Activated naive CD8-positive, alpha-beta T cell treated with anti-CD3 and anti-CD28 coated beads, Interleukin-2, amount 50 U/mL, for 24 hours (primary cell): ENCODE results near the gene ZBTB34.

Experiments
- ATAC-seq: fragments of 150-1000 bp; cut with Tn5 transposase; one replicate; pipeline ENCODE4 v1.10.0; 2021
- DNase-seq: peaks from one replicate; pipeline ENCODE4 v3.0.0; 2021
- H3K27ac Mint-ChIP-seq: one replicate; pipeline ENCODE4 v1.8.0; 2021; ENCODE audit warnings: mild to moderate bottlenecking, mixed read lengths
- H3K27me3 Mint-ChIP-seq: one replicate; pipeline ENCODE4 v1.8.0; 2021; ENCODE audit warnings: mixed read lengths
- H3K36me3 Mint-ChIP-seq: one replicate; pipeline ENCODE4 v1.8.0; 2021; ENCODE audit warnings: low read depth, mixed read lengths
- H3K4me1 Mint-ChIP-seq: one replicate; pipeline ENCODE4 v1.8.0; 2021; ENCODE audit warnings: mixed read lengths
- H3K4me3 Mint-ChIP-seq: one replicate; pipeline ENCODE4 v1.8.0; 2021; ENCODE audit warnings: mild to moderate bottlenecking, moderate library complexity, mixed read lengths
- H3K9me3 Mint-ChIP-seq: one replicate; pipeline ENCODE4 v1.8.0; 2021; ENCODE audit warnings: mixed read lengths

ZBTB34 gene

GRCh38 chr9:126834672-126835071, 25.8 kb upstream of the ZBTB34 start:
- ATAC-seq (no peak), DNase-seq (no peak)
- Mint-ChIP-seq H3K4me3 (no peak overlapping the region), H3K27ac (peak overlapping the region; percentile 39), H3K36me3 (peaks cover 45% of the 10 kb centered on the region), H3K4me1 (peaks cover 40% of the 10 kb centered on the region), H3K9me3 (no peaks in the 10 kb centered on the region), H3K27me3 (no peaks in the 10 kb centered on the region)

- peaks cover 43% of the 10 kb centered on the region for H3K36me3 Mint-ChIP-seq
- H3K27ac Mint-ChIP-seq, result no peak overlapping the region
- H3K27me3 Mint-ChIP-seq, result no peaks in the 10 kb centered on the region
- ATAC-seq (no peak), DNase-seq (no peak)
- no peak overlapping the region for H3K4me3 Mint-ChIP-seq
- H3K4me1 Mint-ChIP-seq, result peaks cover 38% of the 10 kb centered on the region
- H3K9me3 Mint-ChIP-seq, result no peaks in the 10 kb centered on the region
These were observed 24.2 kb upstream of the ZBTB34 start for GRCh38 chr9:126836216-126836615.

GRCh38 chr9:126838055-126838811, 22.2 kb upstream of the ZBTB34 start:
- Mint-ChIP-seq H3K27me3 (no peaks in the 10 kb centered on the region), H3K27ac (no peak overlapping the region), H3K9me3 (no peaks in the 10 kb centered on the region), H3K4me1 (peaks cover 40% of the 10 kb centered on the region), H3K4me3 (no peak overlapping the region), H3K36me3 (peaks cover 32% of the 10 kb centered on the region)
- DNase-seq (no peak), ATAC-seq (peak; percentile 27)

- Mint-ChIP-seq H3K27me3 (no peaks in the 10 kb centered on the region), H3K4me1 (peaks cover 45% of the 10 kb centered on the region), H3K9me3 (no peaks in the 10 kb centered on the region), H3K4me3 (no peak overlapping the region), H3K27ac (no peak overlapping the region), H3K36me3 (peaks cover 27% of the 10 kb centered on the region)
- ATAC-seq, result peak; percentile 25
- no peak for DNase-seq
These were observed 21.5 kb upstream of the ZBTB34 start for GRCh38 chr9:126838895-126839294.

GRCh38 chr9:126839301-126839700, 21.1 kb upstream of the ZBTB34 start:
- Mint-ChIP-seq H3K4me1 (peaks cover 48% of the 10 kb centered on the region), H3K4me3 (no peak overlapping the region), H3K27ac (peak overlapping the region; percentile 61), H3K36me3 (peaks cover 23% of the 10 kb centered on the region), H3K9me3 (no peaks in the 10 kb centered on the region), H3K27me3 (no peaks in the 10 kb centered on the region)
- DNase-seq (no peak), ATAC-seq (no peak)

GRCh38 chr9:126842220-126842842, 18.1 kb upstream of the ZBTB34 start:
- ATAC-seq (no peak), DNase-seq (no peak)
- peaks cover 4% of the 10 kb centered on the region for H3K36me3 Mint-ChIP-seq
- H3K27me3 Mint-ChIP-seq, result no peaks in the 10 kb centered on the region
- H3K9me3 Mint-ChIP-seq, result no peaks in the 10 kb centered on the region
- H3K4me1 Mint-ChIP-seq, result peaks cover 36% of the 10 kb centered on the region
- no peak overlapping the region for H3K4me3 Mint-ChIP-seq
- H3K27ac Mint-ChIP-seq, result no peak overlapping the region

- no peak for ATAC-seq
- Mint-ChIP-seq H3K27ac (no peak overlapping the region), H3K9me3 (no peaks in the 10 kb centered on the region), H3K36me3 (no peaks in the 10 kb centered on the region), H3K27me3 (no peaks in the 10 kb centered on the region), H3K4me1 (peaks cover 27% of the 10 kb centered on the region), H3K4me3 (no peak overlapping the region)
- no peak for DNase-seq
These were observed 17.3 kb upstream of the ZBTB34 start for GRCh38 chr9:126842977-126843799.

GRCh38 chr9:126844085-126844484, 16.4 kb upstream of the ZBTB34 start:
- peak; percentile 79 for ATAC-seq
- Mint-ChIP-seq H3K4me1 (peaks cover 20% of the 10 kb centered on the region), H3K27me3 (no peaks in the 10 kb centered on the region), H3K9me3 (no peaks in the 10 kb centered on the region), H3K36me3 (no peaks in the 10 kb centered on the region), H3K4me3 (no peak overlapping the region), H3K27ac (no peak overlapping the region)
- DNase-seq, result no peak

- DNase-seq (no peak), ATAC-seq (no peak)
- H3K4me1 Mint-ChIP-seq, result peaks cover 12% of the 10 kb centered on the region
- H3K27me3 Mint-ChIP-seq, result peaks cover 15% of the 10 kb centered on the region
- no peaks in the 10 kb centered on the region for H3K9me3 Mint-ChIP-seq
- no peak overlapping the region for H3K27ac Mint-ChIP-seq
- no peaks in the 10 kb centered on the region for H3K36me3 Mint-ChIP-seq
- no peak overlapping the region for H3K4me3 Mint-ChIP-seq
These were observed 13.4 kb upstream of the ZBTB34 start for GRCh38 chr9:126847051-126847450.

GRCh38 chr9:126849591-126850225, 10.7 kb upstream of the ZBTB34 start:
- no peak overlapping the region for H3K27ac Mint-ChIP-seq
- no peak overlapping the region for H3K4me3 Mint-ChIP-seq
- DNase-seq, result no peak
- H3K4me1 Mint-ChIP-seq, result no peaks in the 10 kb centered on the region
- peaks cover 30% of the 10 kb centered on the region for H3K27me3 Mint-ChIP-seq
- H3K9me3 Mint-ChIP-seq, result no peaks in the 10 kb centered on the region
- H3K36me3 Mint-ChIP-seq, result no peaks in the 10 kb centered on the region
- ATAC-seq, result no peak

GRCh38 chr9:126851286-126851880, 9.1 kb upstream of the ZBTB34 start:
- ATAC-seq, result no peak
- Mint-ChIP-seq H3K27me3 (peaks cover 33% of the 10 kb centered on the region), H3K9me3 (no peaks in the 10 kb centered on the region), H3K4me1 (no peaks in the 10 kb centered on the region), H3K4me3 (no peak overlapping the region), H3K36me3 (no peaks in the 10 kb centered on the region), H3K27ac (no peak overlapping the region)
- DNase-seq, result no peak

- DNase-seq (no peak), ATAC-seq (no peak)
- Mint-ChIP-seq H3K27ac (no peak overlapping the region), H3K36me3 (no peaks in the 10 kb centered on the region), H3K9me3 (no peaks in the 10 kb centered on the region), H3K4me1 (no peaks in the 10 kb centered on the region), H3K27me3 (peaks cover 33% of the 10 kb centered on the region), H3K4me3 (no peak overlapping the region)
These were observed 8.3 kb upstream of the ZBTB34 start for GRCh38 chr9:126852086-126852688.

- DNase-seq, result no peak
- Mint-ChIP-seq H3K4me1 (no peaks in the 10 kb centered on the region), H3K9me3 (no peaks in the 10 kb centered on the region), H3K27me3 (peaks cover 33% of the 10 kb centered on the region), H3K4me3 (no peak overlapping the region), H3K27ac (no peak overlapping the region), H3K36me3 (no peaks in the 10 kb centered on the region)
- ATAC-seq, result no peak
These were observed 6.8 kb upstream of the ZBTB34 start for GRCh38 chr9:126853667-126854066.

- no peaks in the 10 kb centered on the region for H3K9me3 Mint-ChIP-seq
- peaks cover 33% of the 10 kb centered on the region for H3K27me3 Mint-ChIP-seq
- no peak overlapping the region for H3K27ac Mint-ChIP-seq
- no peaks in the 10 kb centered on the region for H3K36me3 Mint-ChIP-seq
- no peak overlapping the region for H3K4me3 Mint-ChIP-seq
- peaks cover under 1% of the 10 kb centered on the region for H3K4me1 Mint-ChIP-seq
- DNase-seq (no peak), ATAC-seq (no peak)
These were observed 5.7 kb upstream of the ZBTB34 start for GRCh38 chr9:126854734-126855133.
